UCSD-AML1 (cell line): ENCODE results near the gene S1PR2.
A peak's percentile ranks its signal among the peaks of the same experiment; 100 is the strongest.
"Not testable (repeated sequence)": the region's sequence is repeated elsewhere in the genome, so short reads cannot be mapped to it uniquely, and the experiment has no call there.

Experiments
- DNase-seq: peaks from one replicate; lab custom pipeline; 2025; ENCODE audit not compliant: unreplicated experiment; lab: John Stamatoyannopoulos, UW

The S1PR2 gene

DNA sequence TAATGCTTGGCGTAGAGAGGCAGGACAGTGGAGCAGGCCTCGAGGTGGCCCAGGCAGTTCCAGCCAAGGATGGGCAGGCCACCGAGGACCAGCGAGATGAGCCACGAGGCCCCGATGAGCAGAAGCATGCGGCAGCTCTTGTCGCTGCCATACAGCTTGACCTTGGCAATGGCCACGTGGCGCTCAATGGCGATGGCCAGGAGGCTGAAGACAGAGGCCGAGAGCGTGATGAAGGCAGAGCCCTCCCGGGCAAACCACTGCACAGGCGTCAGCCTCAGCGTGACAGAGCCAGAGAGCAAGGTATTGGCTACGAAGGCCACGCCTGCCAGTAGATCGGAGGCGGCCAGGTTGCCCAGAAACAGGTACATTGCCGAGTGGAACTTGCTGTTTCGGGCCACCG lies 6.8 kb downstream of the S1PR2 start:
- no peak for DNase-seq

DNA sequence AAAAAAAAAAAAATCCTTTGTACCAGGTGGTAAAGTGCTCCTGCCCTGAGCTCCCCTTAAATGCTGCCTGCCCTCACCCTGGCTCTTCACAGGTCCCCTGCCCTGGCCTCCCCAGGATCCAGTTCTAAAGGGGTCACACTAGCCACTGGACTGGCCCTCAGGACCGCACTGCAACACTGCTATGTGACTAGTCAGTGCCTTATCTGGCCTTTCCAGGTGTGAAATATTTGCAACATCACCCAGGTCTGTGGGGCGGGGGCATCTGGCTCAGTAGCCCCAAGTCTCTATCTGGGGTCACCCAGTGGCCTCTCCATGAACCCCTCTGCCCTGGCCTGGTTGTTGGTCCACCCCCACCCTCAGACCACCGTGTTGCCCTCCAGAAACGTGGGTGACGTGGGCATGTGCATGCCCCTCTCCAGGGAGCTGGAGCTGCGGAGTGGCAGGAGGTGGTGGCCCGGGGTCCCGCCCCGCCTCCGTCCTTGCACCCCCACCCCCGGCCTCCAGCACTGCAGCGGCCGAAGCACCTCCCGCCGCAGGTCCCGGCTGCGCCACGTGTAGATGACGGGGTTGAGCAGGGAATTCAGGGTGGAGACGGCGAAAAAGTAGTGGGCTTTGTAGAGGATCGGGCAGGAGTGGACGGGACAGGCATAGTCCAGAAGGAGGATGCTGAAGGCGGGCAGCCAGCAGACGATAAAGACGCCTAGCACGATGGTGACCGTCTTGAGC lies 7.5 kb downstream of the S1PR2 start:
- no peak for DNase-seq

DNA sequence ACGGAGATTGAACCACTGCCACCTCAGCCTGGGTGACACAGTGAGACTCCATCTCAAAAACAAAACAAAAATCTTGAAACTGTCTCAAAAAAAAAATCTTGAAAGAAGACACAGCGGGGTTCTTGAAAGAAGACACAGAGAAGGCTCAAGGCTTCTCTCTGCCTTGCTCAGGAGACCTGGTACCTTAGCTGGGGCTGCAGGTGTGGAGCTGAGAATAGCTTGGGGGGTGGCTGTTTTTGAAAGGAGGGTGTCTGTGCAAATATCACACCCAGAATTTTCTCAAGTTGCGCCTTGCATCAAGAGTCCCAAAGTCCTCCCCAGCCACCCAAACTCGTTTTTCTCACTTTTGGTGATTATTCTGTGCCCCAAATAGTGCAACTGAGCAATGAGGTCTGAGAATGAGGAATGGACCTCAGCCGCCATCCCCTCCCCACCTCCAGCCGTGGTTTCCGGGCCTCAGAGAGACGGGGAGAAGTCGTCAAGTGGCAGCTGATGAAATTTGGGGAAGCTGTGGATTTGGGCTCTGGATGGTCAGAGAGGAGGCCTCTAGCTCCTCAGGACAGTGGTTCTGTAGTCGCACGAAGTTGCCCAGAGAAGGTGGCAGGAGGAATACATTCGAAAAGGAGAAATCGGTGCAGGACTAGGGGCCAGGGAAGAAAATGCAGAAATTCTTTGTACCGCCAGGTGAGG lies 8.8 kb downstream of the S1PR2 start:
- DNase-seq, result peak; percentile 53

DNA sequence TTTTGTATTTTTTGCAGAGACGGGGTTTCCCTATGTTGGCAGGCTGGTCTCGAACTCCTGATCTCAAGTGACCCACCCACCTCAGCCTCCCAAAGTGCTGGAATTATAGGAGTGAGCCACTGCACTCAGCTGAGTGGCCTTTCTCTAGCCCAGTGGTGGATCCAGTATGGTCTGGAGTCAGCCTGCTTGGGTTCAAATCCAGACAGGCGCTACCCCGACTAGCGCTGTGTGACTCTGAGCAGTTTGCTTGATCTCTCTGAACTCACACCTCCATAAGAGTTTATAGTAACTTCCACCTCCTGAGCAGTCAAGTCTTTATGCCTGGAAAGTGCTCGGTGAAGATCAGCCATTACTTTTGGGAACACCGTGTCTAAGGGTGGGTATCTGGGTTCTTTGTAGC lies 10.4 kb downstream of the S1PR2 start:
- no peak for DNase-seq

DNA sequence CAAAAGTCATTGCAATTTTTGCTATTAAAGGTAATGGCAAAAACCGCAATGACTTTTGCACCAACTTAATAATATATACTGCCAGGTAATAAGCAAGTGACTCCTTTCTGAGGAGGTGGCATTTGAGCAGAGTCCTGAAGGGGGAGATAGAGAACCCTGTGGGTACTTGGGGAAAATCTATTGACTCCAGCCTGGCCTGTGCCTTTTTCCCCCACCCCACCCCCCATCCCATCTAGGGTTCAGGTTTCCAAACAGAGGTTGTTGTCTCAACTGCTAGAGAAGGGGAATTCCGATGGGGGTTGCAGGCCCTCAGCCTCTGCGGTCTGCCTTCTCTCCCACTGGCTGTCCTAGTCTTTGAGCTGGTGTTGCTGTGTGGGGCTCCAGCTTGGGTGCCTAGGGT lies 11.5 kb downstream of the S1PR2 start:
- peak; percentile 48 for DNase-seq

GRCh38 chr19:10217085-10217484 lies 14.0 kb downstream of the S1PR2 start:
- no peak for DNase-seq

DNA sequence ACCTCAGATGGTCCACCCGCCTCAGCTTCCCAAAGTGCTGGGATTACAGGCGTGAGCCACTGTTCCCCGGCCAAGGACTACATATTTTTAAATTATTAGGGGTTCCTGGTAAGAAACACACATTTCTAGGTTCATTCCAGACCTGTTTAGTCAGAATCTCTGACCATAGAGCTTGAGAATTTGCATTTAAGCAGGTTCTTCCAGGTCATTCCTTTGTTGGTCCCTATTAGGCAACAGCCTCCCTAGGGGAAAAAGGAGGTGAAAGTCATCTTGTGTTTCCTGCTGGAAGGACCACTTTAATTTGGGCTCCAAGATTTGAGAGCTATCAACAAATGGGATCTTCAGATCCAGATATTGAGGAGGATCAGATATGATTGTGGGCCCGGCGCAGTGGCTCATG lies 16.3 kb downstream of the S1PR2 start:
- no peak for DNase-seq

GRCh38 chr19:10211691-10212090 lies 19.4 kb downstream of the S1PR2 start:
- DNase-seq, result no peak

- no peak for DNase-seq
These were observed 20.1 kb downstream of the S1PR2 start for GRCh38 chr19:10211061-10211460.

- no peak for DNase-seq
These were observed 21.8 kb downstream of the S1PR2 start for GRCh38 chr19:10209315-10209714.

DNA sequence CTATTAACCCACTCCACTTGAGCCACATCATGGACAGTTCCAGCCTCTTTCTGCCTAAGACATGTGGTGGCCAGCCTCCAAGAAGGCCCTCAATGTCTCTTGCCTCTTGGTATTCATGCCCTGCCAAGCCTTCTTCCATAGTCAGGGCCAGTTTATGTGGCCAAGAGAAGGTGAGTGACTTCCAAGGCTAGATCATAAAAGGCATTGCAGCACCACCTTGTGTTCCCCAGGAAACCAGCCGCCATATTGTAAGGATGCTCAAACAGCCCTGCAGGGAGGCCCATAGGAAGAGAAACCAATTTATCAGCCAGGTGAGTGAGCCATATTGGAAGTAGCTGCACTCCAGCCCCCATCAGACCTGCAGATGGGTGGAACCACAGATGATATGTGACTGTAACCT lies 24.1 kb downstream of the S1PR2 start:
- no peak for DNase-seq

DNA sequence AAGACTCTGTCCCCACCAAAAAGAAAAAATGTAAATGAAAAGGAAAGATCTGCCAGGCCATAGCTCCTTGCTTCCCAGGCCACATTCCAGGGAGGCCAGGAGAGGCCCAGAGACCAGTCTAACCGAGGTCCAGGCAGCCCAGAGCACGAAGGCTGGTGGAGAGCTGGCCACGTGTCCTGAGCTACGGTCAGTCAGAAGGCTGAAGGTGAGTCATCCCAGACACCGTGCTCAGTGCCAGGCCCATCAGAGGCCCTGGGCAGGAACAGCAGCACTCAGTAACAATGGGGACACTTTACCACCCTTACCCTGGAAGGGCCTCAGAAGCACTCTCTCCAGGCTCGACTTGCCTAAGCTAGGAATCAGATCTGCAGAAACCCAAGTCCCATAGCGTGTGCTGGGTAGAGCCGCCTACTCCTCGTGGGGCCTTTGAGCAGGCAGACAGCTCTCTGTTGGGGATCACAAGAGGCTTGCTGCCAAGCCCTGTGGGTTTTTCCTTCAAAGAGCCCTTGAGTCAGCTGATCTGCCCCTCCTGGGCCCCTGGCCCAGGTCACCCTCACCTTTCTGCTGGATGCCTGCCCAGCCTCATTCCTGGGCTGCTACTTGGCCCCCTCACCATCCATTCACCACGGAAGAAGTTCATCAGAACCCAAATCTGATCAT lies 24.8 kb downstream of the S1PR2 start:
- DNase-seq, result no peak

DNA sequence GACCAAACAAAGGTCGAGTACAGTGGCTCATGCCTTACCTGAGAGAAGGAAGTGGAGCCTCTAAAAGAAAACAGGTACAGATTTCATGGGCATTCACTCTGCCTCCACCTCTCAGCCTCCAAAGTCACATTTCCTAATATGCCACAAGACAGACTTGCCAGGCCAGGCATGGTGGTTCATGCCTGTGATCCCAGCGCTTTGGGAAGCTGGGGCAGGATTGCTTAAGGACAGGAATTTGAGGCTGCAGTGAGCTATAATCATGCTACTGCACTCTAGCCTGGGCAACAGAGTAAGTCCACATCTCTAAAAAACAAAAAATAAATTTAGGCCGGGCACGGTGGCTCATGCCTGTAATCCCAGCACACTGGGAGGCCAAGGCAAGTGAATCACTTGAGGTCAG lies 25.5 kb downstream of the S1PR2 start:
- DNase-seq, result no peak

DNA sequence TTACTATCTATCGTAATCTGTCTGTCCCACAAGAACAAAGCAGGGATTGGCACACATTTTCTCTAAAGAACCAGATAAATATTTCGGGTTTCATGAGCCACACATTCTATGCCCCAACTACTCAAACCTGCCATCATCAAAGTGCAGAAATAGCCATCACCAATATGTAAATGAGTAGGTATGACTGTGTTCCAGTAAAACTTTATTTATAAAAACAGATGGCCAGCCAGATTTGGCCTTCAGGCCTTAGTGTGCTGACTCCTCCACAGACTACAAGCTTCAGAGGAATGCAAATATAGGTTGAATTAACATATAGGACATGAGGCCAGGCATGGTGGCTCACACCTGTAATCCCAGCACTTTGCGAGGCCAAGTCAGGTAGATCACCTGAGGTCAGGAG lies 27.4 kb downstream of the S1PR2 start:
- DNase-seq, result no peak

GRCh38 chr19:10201176-10201575 lies 30.0 kb downstream of the S1PR2 start:
- DNase-seq, result no peak

DNA sequence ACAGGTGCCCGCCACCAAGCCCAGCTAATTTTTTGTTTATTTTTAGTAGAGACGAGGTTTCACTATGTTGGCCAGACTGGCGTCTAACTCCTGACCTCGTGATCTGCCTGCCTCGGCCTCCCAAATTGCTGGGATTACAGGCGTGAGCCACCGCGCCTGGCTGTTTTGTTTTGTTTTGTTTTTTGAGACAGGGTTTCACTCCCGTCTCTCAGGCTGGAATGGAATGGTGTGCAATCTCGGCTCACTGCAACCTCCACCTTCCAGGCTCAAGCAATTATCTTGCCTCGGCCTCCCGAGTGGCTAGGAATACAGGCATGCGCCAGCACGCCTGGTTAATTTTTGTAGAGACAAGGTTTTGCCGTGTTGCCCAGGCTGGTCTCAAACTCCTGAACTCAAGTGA lies 31.0 kb downstream of the S1PR2 start:
- not testable (repeated sequence) for DNase-seq

GRCh38 chr19:10198889-10199644 lies 32.1 kb downstream of the S1PR2 start:
- DNase-seq, result not testable (repeated sequence)

GRCh38 chr19:10195199-10195519 lies 36.0 kb downstream of the S1PR2 start:
- no peak for DNase-seq

DNA sequence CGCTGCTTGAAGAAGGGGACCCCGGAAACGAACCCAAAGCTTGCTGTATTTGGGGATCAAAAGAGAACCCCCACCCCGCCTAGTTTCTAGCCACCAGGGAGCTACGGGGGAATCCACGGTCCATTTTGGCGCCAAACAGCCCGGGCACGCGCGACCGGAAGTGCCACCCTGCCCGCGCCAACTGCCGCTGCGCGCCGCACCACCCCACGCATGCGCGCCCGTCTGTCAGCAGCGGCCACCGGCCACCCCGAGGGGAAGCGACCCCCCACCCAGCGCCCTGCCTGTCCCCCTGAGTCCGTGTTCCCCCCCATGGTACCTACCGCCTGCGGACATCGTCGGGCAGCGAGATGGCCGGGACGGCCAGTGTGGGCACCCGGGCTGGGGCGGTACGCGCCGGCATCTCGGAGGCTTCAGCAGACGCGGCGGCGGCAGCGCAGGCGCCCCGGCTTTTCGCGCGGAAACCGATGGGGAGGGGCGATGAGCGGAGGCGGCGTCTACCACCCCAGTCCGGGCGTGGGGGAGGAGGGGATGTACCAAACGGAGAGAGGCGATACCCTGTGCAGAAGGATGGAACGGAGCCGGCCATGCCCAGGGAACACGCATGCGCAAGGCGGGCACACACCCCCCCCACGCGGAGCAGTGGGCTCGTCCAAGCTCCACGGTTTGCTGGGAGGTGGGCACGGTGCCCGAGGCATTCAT lies 36.5 kb downstream of the S1PR2 start, which contains the start of gene DNMT1:
Gene DNMT1 (minus strand): TSS at position 454 of the 699 bp plus-strand sequence. CDS start 54 bp downstream, at position 400.
- peak; percentile 97 for DNase-seq

DNA sequence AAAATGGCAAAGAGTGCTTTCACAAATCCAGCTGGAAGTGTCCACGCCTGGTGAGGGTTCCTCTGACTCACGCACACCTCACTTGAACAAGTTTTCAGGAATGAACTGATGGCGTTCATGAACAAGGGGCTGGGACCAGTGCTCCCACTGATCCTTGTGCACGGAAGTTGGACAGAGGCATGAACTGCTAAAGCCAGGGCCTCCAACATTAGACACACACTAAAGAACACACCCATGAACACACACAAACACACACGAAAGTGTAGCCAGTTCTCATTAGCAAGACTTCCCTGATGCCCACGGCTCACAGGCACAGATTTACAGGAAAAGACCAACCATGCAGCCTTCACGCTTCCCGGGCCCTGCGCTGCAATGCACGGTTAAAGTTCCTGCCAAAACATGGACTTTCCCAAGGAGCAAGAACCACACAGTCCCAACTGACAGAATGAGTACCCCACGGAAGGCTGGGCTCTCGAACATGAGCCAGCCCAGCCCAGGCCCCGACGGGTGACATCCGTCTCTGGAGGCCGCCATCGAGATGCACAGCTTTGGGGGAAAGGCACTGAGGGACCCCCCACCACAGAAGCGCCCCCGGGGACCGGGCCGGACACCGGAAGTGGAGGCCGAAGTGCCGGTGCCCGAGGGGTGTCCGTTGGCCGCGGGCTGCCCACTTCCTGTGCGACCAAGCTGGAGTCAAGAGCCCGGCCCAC lies 37.2 kb downstream of the S1PR2 start:
- DNase-seq, result no peak
